Measurements from ENCODE around the gene TAF11L2.
"Not testable (repeated sequence)": the region's sequence is repeated elsewhere in the genome, so short reads cannot be mapped to it uniquely, and the experiment has no call there.

GRCh38 chr5:17491257-17491656 lies 6.8 kb upstream of the TAF11L2 start:
- not testable (repeated sequence) for TF ChIP-seq CTCF (conservative IDR thresholded peaks at IDR 0.05; ENCODE audit: low read depth, low read length); EZH2 (IDR thresholded peaks at IDR 0.05; ENCODE audit: low read length, unreplicated experiment); EZH2phosphoT487 (IDR thresholded peaks at IDR 0.05; ENCODE audit: borderline replicate concordance, low read length)
